Measurements from ENCODE around the gene MCM3AP.
"Not testable (repeated sequence)": the region's sequence is repeated elsewhere in the genome, so short reads cannot be mapped to it uniquely, and the experiment has no call there.

The MCM3AP gene

DNA sequence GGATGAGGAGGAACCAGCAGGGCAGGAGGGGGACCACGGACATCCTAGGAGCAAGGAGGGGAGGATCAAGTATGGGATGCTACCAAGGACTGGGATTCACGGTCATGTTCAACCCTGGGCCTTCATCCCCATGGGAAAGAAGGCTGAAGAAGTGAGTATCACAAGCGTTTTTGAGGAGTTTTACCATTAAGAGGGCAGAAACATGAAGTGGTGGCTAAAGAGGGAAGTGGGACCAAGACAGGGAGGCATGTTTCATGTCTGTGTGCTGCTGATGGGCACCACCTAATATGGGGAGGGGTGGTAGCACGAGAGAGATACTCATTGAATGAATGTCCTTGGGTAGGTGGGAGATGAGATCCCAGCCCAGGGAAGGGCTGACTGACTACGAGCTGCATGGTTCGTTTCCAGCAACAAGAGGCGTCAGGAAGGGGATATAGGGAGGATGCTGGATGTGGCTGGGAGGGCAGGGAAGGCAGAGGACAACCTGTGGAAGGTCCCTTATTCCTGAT lies 45.5 kb downstream of the MCM3AP start:
- no peak for DNase-seq

DNA sequence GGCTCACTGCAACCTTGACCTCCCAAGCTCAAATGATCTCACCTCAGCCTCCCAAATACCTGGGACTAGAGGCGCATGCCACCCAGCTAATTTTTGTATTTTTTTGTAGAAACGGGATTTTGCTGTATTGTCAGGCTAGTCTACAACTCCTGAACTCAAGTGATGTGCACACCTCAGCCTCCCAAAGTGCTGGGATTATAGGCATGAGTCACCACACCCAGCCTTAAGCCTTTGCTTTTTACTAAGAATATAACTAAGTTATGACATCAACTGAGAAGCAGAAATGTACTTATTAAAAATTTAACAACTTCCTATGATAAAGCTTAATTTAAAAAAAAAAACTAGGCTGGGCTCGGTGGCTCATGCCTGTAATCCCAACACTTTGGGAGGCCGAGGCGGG lies 47.9 kb downstream of the MCM3AP start:
- DNase-seq = no peak

DNA sequence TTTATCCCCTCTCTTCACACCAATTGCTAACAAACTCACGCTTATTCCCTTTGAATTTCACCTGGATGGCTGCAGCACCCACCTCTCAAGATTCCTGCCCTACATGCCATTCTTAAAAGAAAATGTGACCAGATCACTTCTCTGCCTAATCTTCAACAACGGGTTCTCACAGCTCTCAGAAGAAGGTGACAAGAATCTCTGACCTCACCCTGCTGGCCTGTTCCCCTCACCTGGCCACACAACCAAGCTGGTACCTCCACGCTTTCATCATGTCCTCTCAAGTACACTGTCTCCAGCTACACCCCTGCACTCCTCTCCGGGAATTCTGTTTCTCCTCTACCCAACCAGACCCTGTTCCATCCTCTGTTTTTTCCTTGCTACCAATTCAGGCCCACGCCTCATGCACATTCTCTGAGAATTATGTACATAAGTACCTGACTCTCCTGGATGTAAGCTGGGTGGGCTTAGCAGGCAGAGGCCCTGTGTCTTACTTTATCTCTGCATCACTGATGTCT lies 50.9 kb downstream of the MCM3AP start:
- DNase-seq = no peak

DNA sequence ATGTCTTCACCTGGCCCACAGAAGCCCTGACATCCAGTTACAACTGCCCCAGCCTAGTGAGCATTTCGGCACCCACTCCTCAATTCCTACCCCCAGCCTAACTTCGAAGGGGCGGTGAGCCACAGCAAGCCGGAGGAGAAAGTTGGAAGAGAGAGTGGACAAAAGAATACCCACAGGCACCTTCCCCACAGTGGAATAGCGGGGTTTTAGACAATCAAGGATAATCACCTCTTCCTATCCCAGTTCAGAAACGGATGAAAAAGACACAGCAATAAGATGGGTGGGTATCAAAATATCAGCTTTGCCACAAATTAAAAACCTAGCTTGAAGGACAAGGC lies 55.5 kb downstream of the MCM3AP start:
- no peak for DNase-seq

DNA sequence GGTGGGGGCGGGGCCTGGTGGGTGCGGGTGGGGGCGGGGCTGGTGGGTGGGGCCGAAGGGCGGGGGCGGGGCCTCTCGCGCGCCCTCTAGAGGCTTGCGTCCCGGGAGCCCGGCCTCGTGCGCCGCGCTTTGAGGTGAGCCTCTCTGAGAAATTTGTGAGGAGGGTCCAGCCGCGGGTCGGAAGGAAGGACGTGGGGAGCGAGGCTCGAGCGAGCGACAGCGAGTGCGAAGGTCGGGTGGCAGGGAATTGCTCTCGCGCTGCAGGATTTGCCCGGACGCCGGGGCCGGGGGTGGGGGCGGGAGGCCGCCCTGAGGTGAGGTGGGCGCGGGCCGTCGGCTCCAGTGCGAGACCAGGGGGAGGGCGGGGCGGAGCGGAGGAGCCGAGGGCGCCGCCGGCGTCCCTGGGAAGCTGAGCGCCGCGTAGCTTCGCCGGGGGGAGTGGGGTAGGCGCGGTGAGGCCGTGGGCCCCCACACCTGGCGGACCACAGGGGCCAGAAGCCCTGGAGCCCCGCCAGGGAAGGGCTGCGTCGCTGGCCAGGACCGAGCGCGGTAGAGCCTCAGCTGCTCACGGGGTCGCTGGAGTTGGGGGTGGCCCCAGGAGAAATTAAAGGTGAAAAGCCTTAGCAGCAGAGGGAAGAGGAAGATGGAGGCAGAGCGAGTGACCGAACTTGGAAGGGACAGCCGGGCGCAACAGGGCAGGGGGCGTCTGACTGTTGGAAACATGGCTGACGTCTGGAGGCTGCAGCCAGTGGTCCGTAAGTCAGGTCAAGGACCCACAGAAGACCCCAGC lies 56.1 kb downstream of the MCM3AP start:
- DNase-seq = no peak

GRCh38 chr21:46228345-46229051 lies 56.9 kb downstream of the MCM3AP start, which contains the start of gene LSS:
LSS (minus strand) TSS chr21:46228774; CDS start chr21:46228745, 29 bp downstream.
- DNase-seq = peak; percentile 92 to 96

GRCh38 chr21:46227811-46228344 lies 57.5 kb downstream of the MCM3AP start:
- DNase-seq = no peak

DNA sequence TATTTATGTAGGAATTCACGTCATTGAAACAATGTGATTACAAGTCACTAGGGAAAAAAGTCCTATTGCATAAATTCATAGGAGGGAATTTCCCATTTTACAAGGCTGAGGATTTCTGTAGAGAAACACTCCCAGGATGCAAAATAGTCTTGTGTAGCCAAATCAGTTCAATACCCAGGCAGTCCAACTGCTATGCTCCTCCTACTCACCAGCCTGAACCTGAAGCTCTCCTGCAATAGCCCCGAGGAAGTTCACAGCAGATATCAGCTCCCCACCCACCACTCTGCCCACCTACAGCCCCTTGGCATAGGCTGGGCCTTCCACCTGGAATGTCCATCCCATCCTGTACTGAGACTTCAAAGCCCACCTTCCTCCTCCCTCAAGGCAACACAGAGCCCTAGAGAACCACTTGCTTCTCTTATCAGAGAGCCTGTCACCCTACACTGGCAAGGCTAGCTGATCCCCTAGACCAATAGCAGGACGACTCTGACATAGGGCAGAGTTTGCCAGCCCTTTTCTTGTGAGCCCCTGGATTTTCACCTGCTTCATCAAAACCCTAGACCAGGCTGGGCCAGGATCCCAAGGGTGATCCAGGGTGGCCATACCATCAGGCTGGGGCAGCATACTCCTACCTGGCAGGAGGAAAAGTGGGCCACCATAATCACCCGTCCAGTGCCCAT lies 58.4 kb downstream of the MCM3AP start:
- peak; percentile 39 to 51 for DNase-seq

DNA sequence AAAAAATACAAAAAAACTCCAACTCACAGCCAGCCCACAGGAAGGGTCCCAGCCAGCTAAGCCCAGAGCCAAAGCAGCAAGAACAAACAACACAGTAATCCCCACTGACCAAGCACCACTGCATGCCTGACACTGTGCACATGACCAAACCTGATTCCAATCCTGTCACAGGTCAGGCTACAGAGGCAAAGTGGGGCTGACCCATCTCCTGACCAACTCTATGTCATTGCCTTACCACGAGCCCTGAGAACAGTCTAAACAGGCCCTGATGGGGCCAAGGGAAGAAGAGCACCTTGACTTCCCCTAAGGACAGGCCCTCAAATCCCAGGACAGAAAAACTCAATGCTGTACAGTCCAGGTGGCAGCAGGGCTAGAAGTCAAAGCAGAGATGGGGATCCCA lies 59.3 kb downstream of the MCM3AP start:
- no peak for DNase-seq

DNA sequence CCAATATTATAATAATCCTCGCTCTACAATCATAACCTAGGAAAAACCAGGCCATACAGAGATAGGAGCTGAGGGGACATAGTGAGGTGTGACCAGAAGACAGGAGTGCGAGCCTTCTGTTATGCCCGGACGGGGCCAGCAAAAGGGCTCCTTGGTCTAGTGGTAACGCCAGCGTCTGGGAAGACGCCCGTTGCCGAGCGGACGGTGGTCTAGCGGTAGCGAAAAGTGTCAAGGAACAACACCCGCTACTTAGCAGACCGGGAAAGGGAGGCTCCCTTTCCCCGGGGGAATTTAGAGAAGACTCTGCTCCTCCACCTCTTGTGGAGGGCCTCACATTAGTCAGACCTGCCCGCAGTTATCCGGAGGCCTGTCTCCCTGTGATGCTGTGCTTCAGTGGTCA lies 61.8 kb downstream of the MCM3AP start:
- DNase-seq = not testable (repeated sequence)

DNA sequence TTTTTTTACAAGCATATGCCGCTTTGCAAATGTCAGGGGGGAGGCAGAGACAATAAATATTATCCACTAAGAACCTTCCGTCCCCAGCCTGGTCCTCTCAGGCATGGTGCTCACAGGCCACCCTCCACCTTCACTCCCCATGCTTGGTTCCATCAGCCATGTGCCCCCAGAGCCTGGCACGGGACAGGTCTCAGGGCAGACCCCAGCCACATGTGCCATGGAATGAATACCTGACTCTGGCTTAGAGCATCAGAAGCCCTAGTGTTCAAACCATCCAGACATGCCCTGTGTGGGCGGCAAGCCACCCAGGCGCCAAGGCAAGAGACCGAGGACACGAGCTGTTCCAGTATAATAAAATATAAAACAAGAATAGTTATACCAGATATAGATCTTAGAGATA lies 62.2 kb downstream of the MCM3AP start:
- no peak for DNase-seq

- no peak for DNase-seq
Observed at GRCh38 chr21:46222436-46223116, 62.8 kb downstream of the MCM3AP start.

DNA sequence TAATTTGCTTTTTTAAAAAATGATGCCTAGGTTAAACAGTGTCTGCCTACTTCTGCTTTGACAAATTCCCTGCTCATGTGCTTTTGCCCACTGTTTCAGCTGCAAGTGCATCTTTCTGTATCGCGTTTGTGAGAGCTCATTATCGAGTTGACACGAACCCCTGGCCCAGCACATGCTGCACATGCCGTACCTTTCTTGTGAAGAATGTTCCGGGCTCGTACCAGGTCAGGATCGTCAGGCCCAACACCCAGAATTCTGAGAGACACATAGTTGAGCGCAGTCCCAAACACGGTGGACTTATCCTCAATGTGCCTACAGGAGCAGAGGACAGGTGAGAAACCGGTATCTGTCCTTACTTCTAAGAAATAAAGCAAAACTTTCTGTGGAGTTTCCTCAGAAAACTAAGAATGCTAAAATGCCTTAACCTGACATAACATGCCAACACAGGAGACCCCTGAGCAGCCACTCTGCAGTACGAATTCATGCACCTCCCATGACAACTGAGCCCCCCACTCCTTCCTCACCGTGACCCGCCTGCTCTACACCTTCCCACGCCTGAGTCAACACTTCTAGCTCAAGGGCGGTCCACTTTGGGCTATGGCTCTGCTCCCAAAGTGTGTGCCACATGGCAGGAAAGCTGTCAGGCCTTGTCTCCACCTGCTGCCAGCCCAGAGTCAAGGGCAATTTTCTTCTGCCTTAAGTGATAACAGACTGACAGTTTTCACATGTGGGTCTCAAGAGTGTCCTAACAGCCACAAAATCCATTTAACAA lies 63.6 kb downstream of the MCM3AP start:
- DNase-seq = no peak

DNA sequence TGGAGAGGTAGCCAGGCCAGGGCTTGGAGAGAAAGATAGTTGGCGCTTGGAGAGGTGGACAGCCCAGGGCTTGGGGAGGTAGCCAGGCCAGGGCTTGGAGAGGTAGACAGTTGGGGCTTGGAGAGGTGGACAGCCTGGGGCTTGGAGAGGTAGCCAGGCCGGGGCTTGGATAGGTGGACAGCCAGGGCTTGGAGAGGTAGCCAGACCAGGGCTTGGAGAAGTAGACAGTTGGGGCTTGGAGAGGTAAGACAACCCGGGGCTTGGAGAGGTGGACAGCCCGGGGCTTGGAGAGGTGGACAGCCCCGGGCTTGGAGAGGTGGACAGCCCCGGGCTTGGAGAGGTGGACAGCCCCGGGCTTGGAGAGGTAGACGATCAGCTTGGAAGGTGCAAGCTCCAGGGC lies 64.6 kb downstream of the MCM3AP start:
- DNase-seq = no peak

- DNase-seq = no peak
Observed at GRCh38 chr21:46220275-46220810, 65.1 kb downstream of the MCM3AP start.

DNA sequence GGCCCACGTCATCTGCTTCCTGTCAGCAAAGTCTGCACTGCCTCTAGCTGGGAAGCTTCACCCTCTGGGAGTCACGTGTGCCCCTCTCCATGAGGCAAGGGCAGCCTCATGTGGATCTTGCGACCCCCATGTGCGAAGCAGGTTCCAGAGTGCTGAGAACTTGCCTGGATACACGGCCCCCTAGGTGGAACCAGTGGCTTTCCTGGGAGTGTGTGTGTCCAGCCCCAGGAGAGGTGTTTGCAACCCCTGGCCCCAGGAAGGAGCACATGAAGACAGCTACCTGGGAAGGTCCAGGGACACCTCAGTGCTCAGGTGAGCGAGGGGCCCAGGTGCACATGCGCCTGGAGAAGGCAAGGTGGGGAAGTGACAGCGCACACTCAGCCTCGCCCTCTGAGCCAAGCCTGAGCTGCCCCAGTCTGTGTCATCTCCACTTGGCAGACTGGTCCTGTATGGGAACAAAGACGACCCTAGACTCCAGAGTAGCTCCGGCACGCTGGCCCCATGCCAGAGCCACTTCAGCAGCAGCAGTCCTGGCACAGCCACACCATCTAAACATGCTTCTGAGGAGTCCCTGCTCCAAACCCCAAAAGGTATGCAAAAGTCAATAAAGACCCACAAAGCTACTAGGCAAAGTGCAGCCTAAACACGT lies 65.7 kb downstream of the MCM3AP start:
- no peak for DNase-seq

DNA sequence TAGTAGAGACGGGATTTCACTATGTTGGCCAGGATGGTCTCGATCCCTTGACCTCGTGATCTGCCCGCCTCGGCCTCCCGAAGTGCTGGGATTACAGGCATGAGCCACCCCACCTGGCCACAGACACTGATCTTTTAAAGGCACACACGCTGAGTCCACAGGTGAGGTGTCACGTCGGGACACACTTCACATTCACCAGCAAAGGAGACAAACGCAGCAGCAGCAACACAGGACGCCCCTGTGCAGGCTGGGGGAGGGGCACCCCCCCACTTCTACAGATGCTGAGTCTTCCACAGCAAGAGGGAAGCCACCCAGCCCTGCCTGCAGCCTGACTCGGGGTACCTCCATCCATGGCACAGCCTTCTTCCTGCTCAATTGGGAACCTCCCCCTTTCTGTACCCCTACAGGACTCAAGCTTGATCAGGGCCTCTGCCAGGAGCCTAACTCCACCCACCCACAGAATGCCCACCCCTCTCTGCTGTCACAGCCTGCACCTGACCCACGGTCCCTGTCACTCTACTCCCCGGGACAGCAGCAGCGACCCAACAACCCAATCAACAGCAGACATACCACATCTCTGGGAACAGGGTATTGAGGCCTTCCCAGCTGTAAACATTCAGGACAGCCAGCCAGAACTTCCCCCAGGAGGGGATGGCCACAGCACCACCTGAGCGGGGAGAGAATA lies 66.4 kb downstream of the MCM3AP start:
- no peak for DNase-seq

DNA sequence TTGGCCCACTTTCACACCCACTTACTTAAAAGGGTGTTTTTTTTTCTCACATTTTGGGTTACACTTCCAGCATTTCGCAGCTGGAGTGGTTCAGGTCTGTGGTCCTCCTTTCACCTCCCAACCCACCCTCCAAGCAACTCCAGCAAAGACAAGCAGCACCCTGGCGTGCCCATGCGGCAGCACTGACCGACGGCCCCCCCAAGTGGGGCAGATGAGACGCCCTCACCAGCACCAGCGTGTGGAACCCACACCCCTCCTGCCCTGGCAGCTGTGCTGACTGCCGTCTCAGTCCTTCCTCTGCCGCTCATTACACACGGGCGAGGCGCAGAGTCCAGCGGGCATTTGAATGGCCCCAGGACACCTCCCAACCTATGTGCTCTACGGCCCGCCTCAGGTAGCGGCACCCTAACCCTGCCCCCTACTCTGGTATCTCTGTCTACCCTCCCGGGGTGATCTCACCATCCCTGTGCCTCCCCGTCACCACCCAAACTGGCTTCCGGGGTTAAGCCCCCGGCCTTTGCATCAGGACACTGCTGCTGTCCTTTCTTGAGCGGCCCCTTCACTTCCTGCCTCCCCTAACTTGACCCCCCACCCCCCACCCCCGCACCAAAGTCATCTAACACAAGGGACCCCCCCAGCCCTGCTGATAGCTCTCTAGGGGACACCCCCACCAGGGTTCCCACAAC lies 67.8 kb downstream of the MCM3AP start:
- no peak for DNase-seq

GRCh38 chr21:46216132-46216747 lies 69.2 kb downstream of the MCM3AP start:
- DNase-seq = no peak

All from inflammatory macrophage (primary cell).